ENCODE measurements around the gene LGALS7. TPM values are rescaled to one million over a fixed set of nuclear protein-coding genes. Genes with fewer than 3 reads are reported as not detected.

LGALS7 gene
- total RNA-seq, 3 donors from 2014 or later (not counting 1 experiment from before 2014, with no cell fraction given): not detected

- Histone ChIP-seq H3K4me3 (ENCODE audit: low read length) (no peak overlapping the region), H3K36me3 (ENCODE audit: control insufficient read depth, insufficient read depth, low read length) (peaks cover 88% of the 10 kb centered on the region), H3K27me3 (ENCODE audit: control insufficient read depth, insufficient read depth, low read length) (no peaks in the 10 kb centered on the region), H3K4me1 (ENCODE audit: control insufficient read depth, insufficient read depth, low read length) (peaks cover 19% of the 10 kb centered on the region), H3K9me3 (ENCODE audit: control insufficient read depth, insufficient read depth, low read length) (no peaks in the 10 kb centered on the region), H3K27ac (ENCODE audit: low read length) (no peak overlapping the region)
- 95% methylated on average over 20 of the region's 20 CpGs for WGBS (ENCODE audit: insufficient coverage)
- Mint-ChIP-seq H3K4me3 (no peak overlapping the region), H3K27me3 (ENCODE audit: low read depth in 2 of 2) (no peaks in the 10 kb centered on the region), H3K27ac (peak overlapping the region in 1 of 2 donors; percentile 21), H3K9me3 (no peaks in the 10 kb centered on the region), H3K4me1 (peaks cover 7 to 9% of the 10 kb centered on the region in 2 donors), H3K36me3 (no peaks in the 10 kb centered on the region)
- ATAC-seq (no peak), DNase-seq (no peak)
- intact Hi-C loops (cut with micrococcal nuclease): no loop called here
- TF ChIP-seq, protein P1, sequence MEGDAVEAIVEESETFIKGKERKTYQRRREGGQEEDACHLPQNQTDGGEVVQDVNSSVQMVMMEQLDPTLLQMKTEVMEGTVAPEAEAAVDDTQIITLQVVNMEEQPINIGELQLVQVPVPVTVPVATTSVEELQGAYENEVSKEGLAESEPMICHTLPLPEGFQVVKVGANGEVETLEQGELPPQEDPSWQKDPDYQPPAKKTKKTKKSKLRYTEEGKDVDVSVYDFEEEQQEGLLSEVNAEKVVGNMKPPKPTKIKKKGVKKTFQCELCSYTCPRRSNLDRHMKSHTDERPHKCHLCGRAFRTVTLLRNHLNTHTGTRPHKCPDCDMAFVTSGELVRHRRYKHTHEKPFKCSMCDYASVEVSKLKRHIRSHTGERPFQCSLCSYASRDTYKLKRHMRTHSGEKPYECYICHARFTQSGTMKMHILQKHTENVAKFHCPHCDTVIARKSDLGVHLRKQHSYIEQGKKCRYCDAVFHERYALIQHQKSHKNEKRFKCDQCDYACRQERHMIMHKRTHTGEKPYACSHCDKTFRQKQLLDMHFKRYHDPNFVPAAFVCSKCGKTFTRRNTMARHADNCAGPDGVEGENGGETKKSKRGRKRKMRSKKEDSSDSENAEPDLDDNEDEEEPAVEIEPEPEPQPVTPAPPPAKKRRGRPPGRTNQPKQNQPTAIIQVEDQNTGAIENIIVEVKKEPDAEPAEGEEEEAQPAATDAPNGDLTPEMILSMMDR (IDR thresholded peaks at IDR 0.05): no peak
Observed at GRCh38 chr19:38721496-38721895, 51.8 kb downstream of the LGALS7 start.

Other genes with a start within 250 kb of the LGALS7 start
- gene MAP4K1, start 155.6 kb downstream of the LGALS7 start, total RNA-seq: 100 to 1,000 TPM; 162 to 201 (median 163) TPM
- 100 to 1,000 TPM; 232 to 262 (median 238) TPM for gene EIF3K, start 154.3 kb downstream of the LGALS7 start, total RNA-seq
- 100 to 1,000 TPM; 443 to 595 (median 541) TPM for gene ACTN4, start 125.9 kb downstream of the LGALS7 start, total RNA-seq
- 10 to 100 TPM in 2 of 3 donors, 1 to 10 TPM in 1; 7.4 to 51.0 (median 26.7) TPM for gene CAPN12, start 29.0 kb downstream of the LGALS7 start, total RNA-seq
- not detected for gene LGALS7B, start 15.7 kb upstream of the LGALS7 start, total RNA-seq
- 1 to 10 TPM; 4.2 to 4.8 (median 4.6) TPM for gene LGALS4, start 39.4 kb upstream of the LGALS7 start, total RNA-seq
- 100 to 1,000 TPM; 114 to 145 (median 119) TPM for gene ECH1, start 58.3 kb upstream of the LGALS7 start, total RNA-seq
- 100 to 1,000 TPM; 636 to 800 (median 702) TPM for gene HNRNPL, start 76.5 kb upstream of the LGALS7 start, total RNA-seq
- 10 to 100 TPM; 59.7 to 65.6 (median 59.7) TPM for gene RINL, start 104.8 kb upstream of the LGALS7 start, total RNA-seq
- 100 to 1,000 TPM; 171 to 283 (median 208) TPM for gene SIRT2, start 126.1 kb upstream of the LGALS7 start, total RNA-seq
- 100 to 1,000 TPM in 2 of 3 donors, 10 to 100 TPM in 1; 78.0 to 125 (median 118) TPM for gene NFKBIB, start 126.5 kb upstream of the LGALS7 start, total RNA-seq
- gene CCER2, start 138.7 kb upstream of the LGALS7 start, total RNA-seq: 1 to 10 TPM; 1.3 to 3.7 (median 2.3) TPM
- 10 to 100 TPM; 25.4 to 53.0 (median 38.9) TPM for gene SARS2, start 157.2 kb upstream of the LGALS7 start, total RNA-seq
- gene MRPS12, start 157.4 kb upstream of the LGALS7 start, total RNA-seq: 10 to 100 TPM; 25.3 to 27.8 (median 26.7) TPM
- gene FBXO17, start 202.2 kb upstream of the LGALS7 start, total RNA-seq: not detected